Measurements from ENCODE around the gene TBPL2.

DNA sequence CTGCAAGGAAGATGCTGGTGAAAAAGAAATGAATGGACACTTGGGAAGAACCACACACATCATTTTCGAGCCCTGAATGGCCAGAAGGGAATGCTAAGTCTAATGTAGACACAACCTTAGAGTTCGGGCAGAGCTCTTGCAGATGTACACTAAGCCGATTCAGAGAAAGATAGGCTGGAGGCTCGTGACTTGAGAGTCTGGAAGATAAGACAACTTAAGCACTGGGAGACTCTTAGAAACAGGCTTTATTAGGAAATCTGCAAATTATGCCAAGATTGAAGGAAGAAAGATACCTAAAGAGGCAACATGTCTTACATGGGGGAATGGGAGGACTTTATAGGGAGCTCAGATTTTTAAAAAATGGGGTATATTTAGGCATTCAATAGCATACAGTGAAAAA lies 13.5 kb downstream of the TBPL2 start:
- TF ChIP-seq, protein P1, sequence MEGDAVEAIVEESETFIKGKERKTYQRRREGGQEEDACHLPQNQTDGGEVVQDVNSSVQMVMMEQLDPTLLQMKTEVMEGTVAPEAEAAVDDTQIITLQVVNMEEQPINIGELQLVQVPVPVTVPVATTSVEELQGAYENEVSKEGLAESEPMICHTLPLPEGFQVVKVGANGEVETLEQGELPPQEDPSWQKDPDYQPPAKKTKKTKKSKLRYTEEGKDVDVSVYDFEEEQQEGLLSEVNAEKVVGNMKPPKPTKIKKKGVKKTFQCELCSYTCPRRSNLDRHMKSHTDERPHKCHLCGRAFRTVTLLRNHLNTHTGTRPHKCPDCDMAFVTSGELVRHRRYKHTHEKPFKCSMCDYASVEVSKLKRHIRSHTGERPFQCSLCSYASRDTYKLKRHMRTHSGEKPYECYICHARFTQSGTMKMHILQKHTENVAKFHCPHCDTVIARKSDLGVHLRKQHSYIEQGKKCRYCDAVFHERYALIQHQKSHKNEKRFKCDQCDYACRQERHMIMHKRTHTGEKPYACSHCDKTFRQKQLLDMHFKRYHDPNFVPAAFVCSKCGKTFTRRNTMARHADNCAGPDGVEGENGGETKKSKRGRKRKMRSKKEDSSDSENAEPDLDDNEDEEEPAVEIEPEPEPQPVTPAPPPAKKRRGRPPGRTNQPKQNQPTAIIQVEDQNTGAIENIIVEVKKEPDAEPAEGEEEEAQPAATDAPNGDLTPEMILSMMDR (conservative IDR thresholded peaks at IDR 0.05 in 1 of 2, IDR thresholded peaks at IDR 0.05 in 1 of 2; ENCODE audit: extremely low read depth in 1 of 2, insufficient read depth in 1 of 2, low read depth in 1 of 2, low read length in 2 of 2): no peak
- no peak for TF ChIP-seq EZH2 (IDR thresholded peaks at IDR 0.05; ENCODE audit: borderline replicate concordance, low read length)

Data from mammary epithelial cell (primary cell).